NCI-H1092 (cell line): ENCODE data around the gene PACS2.
"Not testable (repeated sequence)": the region's sequence is repeated elsewhere in the genome, so short reads cannot be mapped to it uniquely, and the experiment has no call there.

Experiments
- DNase-seq: peaks from one replicate; lab custom pipeline; 2025; lab: John Stamatoyannopoulos, UW

The PACS2 gene

GRCh38 chr14:105314287-105315200, at the start of gene PACS2:
PACS2 (plus strand) TSS chr14:105314748; CDS start chr14:105314919, 171 bp downstream.
- DNase-seq: peak; percentile 82

- DNase-seq: no peak
These were observed 46.6 kb upstream of the PACS2 start for GRCh38 chr14:105267820-105268548.

GRCh38 chr14:105268736-105269354, 45.7 kb upstream of the PACS2 start:
- no peak for DNase-seq

- DNase-seq: no peak
These were observed 45.1 kb upstream of the PACS2 start for GRCh38 chr14:105269405-105269804.

GRCh38 chr14:105271224-105271890, 43.2 kb upstream of the PACS2 start:
- DNase-seq: no peak

- no peak for DNase-seq
These were observed 41.9 kb upstream of the PACS2 start for GRCh38 chr14:105272623-105273022.

- DNase-seq: no peak
These were observed 41.5 kb upstream of the PACS2 start for GRCh38 chr14:105273062-105273461.

- no peak for DNase-seq
These were observed 39.9 kb upstream of the PACS2 start for GRCh38 chr14:105274637-105275036.

- DNase-seq: no peak
These were observed 39.1 kb upstream of the PACS2 start for GRCh38 chr14:105275267-105275946.

- not testable (repeated sequence) for DNase-seq
These were observed 37.1 kb upstream of the PACS2 start for GRCh38 chr14:105277448-105277847.

GRCh38 chr14:105279642-105280361, 34.7 kb upstream of the PACS2 start:
- DNase-seq: no peak

- no peak for DNase-seq
These were observed 34.0 kb upstream of the PACS2 start for GRCh38 chr14:105280525-105280924.

- DNase-seq: no peak
These were observed 33.0 kb upstream of the PACS2 start for GRCh38 chr14:105281371-105282097.

GRCh38 chr14:105282098-105282725, 32.3 kb upstream of the PACS2 start:
- DNase-seq: no peak

- DNase-seq: no peak
These were observed 31.5 kb upstream of the PACS2 start for GRCh38 chr14:105283028-105283427.

GRCh38 chr14:105283899-105284298, 30.6 kb upstream of the PACS2 start:
- no peak for DNase-seq

GRCh38 chr14:105285174-105285573, 29.4 kb upstream of the PACS2 start:
- DNase-seq: no peak

- no peak for DNase-seq
These were observed 27.8 kb upstream of the PACS2 start for GRCh38 chr14:105286759-105287144.

- no peak for DNase-seq
These were observed 27.1 kb upstream of the PACS2 start for GRCh38 chr14:105287249-105288102.
